HepG2 (cell line): ENCODE data around the gene SMIM41. TPM values are rescaled to one million over a fixed set of nuclear protein-coding genes. Genes with fewer than 3 reads are reported as not detected.
A peak's percentile ranks its signal among the peaks of the same experiment; 100 is the strongest.

Experiments used
- ATAC-seq: fragments of 200-7000 bp; cut with Tn5 transposase; 3 replicates; pipeline ENCODE4 v1.9.1; 2020; ENCODE audit warnings: mild to moderate bottlenecking, moderate library complexity
- BruUV-seq: library from RNA; stranded (reverse); fragments of 400-500 nt; replicated peaks from 2 replicates; lab custom pipeline; 2021; lab: Mats Ljungman, UMichigan
- CTCF ChIA-PET: fragments of 300-600 bp; formaldehyde crosslinking; extraction: SDS; loops from one replicate; lab custom pipeline; 2021; ENCODE audit warnings: low total read pairs, inconsistent platforms, low intra/inter-chr PET ratio; lab: Yijun Ruan, JAX
- POLR2A ChIA-PET: fragments of 350-600 bp; sonication (Branson Sonifier 250); formaldehyde crosslinking; loops from one replicate; lab custom pipeline; 2020; ENCODE audit warnings: antibody characterized with exemption, inconsistent platforms; lab: Yijun Ruan, JAX
- DNase-seq: peaks from one replicate; pipeline ENCODE4 v3.0.0-alpha.2; 2015; ENCODE audit warnings: low spot score
- FAIRE-seq: peaks from 3 replicates; lab custom pipeline; 2011; peaks lifted over from hg19 to GRCh38; lab: Jason Lieb, UNC
- H2AFZ ChIP-seq: one replicate; pipeline ENCODE4 v1.6.1; 2011; ENCODE audit warnings: low read length, inconsistent platforms
- H3K27ac ChIP-seq: fragments of 300-600 bp; 3 replicates; pipeline ENCODE4 v1.8.0; 2011; ENCODE audit warnings: mixed run types, mild to moderate bottlenecking, mixed read lengths, low read length, inconsistent platforms; ENCODE audit not compliant: insufficient read depth; ENCODE audit errors: extremely low read length
- H3K27me3 ChIP-seq, 2 experiments: fragments of 200-600 bp in 1 of 2; 2 replicates in 1 of 2; 3 replicates in 1 of 2; pipeline versions ENCODE4 v1.6.0 to v1.8.0; 2011; ENCODE audit warnings: low read length in 2 of 2, mild to moderate bottlenecking in 2 of 2, moderate library complexity in 2 of 2, inconsistent platforms in 1 of 2; ENCODE audit not compliant: insufficient read depth in 2 of 2, control insufficient read depth in 1 of 2
- H3K36me3 ChIP-seq, 2 experiments: fragments of 200-600 bp in 1 of 2; replicated peaks in 1 of 2; 2 replicates in 1 of 2; 3 replicates in 1 of 2; pipeline versions ENCODE4 v1.5.1 to v1.8.0; 2011; ENCODE audit warnings: low read length in 2 of 2, inconsistent platforms in 1 of 2; ENCODE audit not compliant: insufficient read depth in 2 of 2, control insufficient read depth in 1 of 2
- H3K4me1 ChIP-seq: 2 replicates; pipeline ENCODE4 v1.5.1; 2012; ENCODE audit warnings: low read length, inconsistent platforms; ENCODE audit not compliant: insufficient read depth
- H3K4me2 ChIP-seq: 2 replicates; pipeline ENCODE4 v1.6.0; 2011; ENCODE audit warnings: low read depth, low read length, inconsistent platforms
- H3K4me3 ChIP-seq, 3 experiments: fragments of 200-600 bp in 1 of 3; sonication (generic), shearing (Covaris generic) in 1 of 3; replicated peaks in 1 of 3; 2 replicates each; pipeline ENCODE4 v1.5.1; 2011 to 2016; ENCODE audit warnings: low read length in 3 of 3, inconsistent platforms in 2 of 3, low read depth in 2 of 3, mild to moderate bottlenecking in 2 of 3, control low read depth in 1 of 3, mixed read lengths in 1 of 3; ENCODE audit not compliant: insufficient read depth in 1 of 3
- H3K79me2 ChIP-seq: one replicate; pipeline ENCODE4 v1.6.1; 2011; ENCODE audit warnings: low read length, inconsistent platforms; ENCODE audit not compliant: insufficient read depth
- H3K9ac ChIP-seq: 2 replicates; pipeline ENCODE4 v1.6.0; 2011; ENCODE audit warnings: mild to moderate bottlenecking, low read depth, low read length, inconsistent platforms; ENCODE audit not compliant: insufficient read depth
- H3K9me3 ChIP-seq: 2 replicates; pipeline ENCODE4 v1.5.1; 2012; ENCODE audit warnings: mild to moderate bottlenecking, low read length
- H4K20me1 ChIP-seq: 2 replicates; pipeline ENCODE4 v1.6.0; 2011; ENCODE audit warnings: inconsistent platforms, mild to moderate bottlenecking, low read length, moderate library complexity; ENCODE audit not compliant: insufficient read depth
- EEA1 ChIP-seq: sonication (generic); formaldehyde crosslinking; IDR thresholded peaks from 2 replicates; pipeline ENCODE4 v1.5.1; 2020; ENCODE audit warnings: mild to moderate bottlenecking, missing genetic modification reagents, borderline replicate concordance
- IRX3 ChIP-seq: sonication (generic); formaldehyde crosslinking; IDR thresholded peaks from 2 replicates; pipeline ENCODE4 v1.8.1; 2023; ENCODE audit warnings: mild to moderate bottlenecking, low read depth, missing genetic modification reagents, borderline replicate concordance
- KDM2A ChIP-seq: sonication (generic); formaldehyde crosslinking; IDR thresholded peaks from 2 replicates; pipeline ENCODE4 v1.4.0; 2020; ENCODE audit warnings: low read depth, missing genetic modification reagents, borderline replicate concordance
- PHF5A ChIP-seq: IDR thresholded peaks from one replicate; pipeline ENCODE4 v1.6.1; 2018; ENCODE audit warnings: low read depth, missing genetic modification reagents; ENCODE audit not compliant: unreplicated experiment
- RBFOX2 ChIP-seq: fragments of 200-400 bp; formaldehyde crosslinking; IDR thresholded peaks from 2 replicates; pipeline ENCODE4 v1.6.1; 2017; ENCODE audit warnings: low read depth, mild to moderate bottlenecking, low read length
- TEAD2 ChIP-seq: sonication (generic); formaldehyde crosslinking; IDR thresholded peaks from 2 replicates; pipeline ENCODE4 v1.9.0; 2021; ENCODE audit warnings: missing genetic modification reagents
- ZFY ChIP-seq: sonication (generic); formaldehyde crosslinking; IDR thresholded peaks from 2 replicates; pipeline ENCODE4 v1.4.0; 2020; ENCODE audit warnings: missing genetic modification reagents
- ZNF251 ChIP-seq: sonication (generic); formaldehyde crosslinking; IDR thresholded peaks from 2 replicates; pipeline ENCODE4 v1.9.0; 2021; ENCODE audit warnings: mild to moderate bottlenecking, missing genetic modification reagents
- ZNF687 ChIP-seq: sonication (generic); formaldehyde crosslinking; IDR thresholded peaks from 2 replicates; pipeline ENCODE4 v1.5.1; 2020; ENCODE audit warnings: mild to moderate bottlenecking, missing genetic modification reagents, moderate library complexity
- ZNF790 ChIP-seq: sonication (generic); formaldehyde crosslinking; IDR thresholded peaks from 2 replicates; pipeline ENCODE4 v1.8.0; 2022; ENCODE audit warnings: missing genetic modification reagents, mild to moderate bottlenecking, borderline replicate concordance
- ZNF891 ChIP-seq: sonication (generic); formaldehyde crosslinking; IDR thresholded peaks from 2 replicates; pipeline ENCODE4 v1.5.0; 2020; ENCODE audit warnings: mild to moderate bottlenecking, missing genetic modification reagents
- WGBS: methylation state at CpG from one replicate; pipeline ENCODE4 v1.1.6; 2017; ENCODE audit warnings: low lambda C conversion rate; 5-methylcytosine and 5-hydroxymethylcytosine counted together
- in situ Hi-C: cut with HindIII; loops from 2 replicates; pipeline ENCODE4 v1.10.0; 2017; ENCODE audit warnings: low pct_unique_long_range_greater_than_20kb; ENCODE audit not compliant: extremely low pct_ligation_motif_present
- intact Hi-C: fragments of 100-400 bp; cut with micrococcal nuclease; formaldehyde crosslinking; loops from one replicate; pipeline ENCODE4 v1.10.0; 2022; ENCODE audit not compliant: unreplicated experiment
- polyA plus RNA-seq, 8 experiments: library from polyadenylated mRNA; depleted of rRNA in 3 of 8; stranded (reverse) in 7 of 8; unstranded in 1 of 8; fragments of >200 nt; fragmentation: Illumina TruSeq in 4 of 8; extraction: Trizol in 4 of 8; gene quantifications; 2 replicates each; pipeline versions ENCODE4 v1.2.1 to v1.2.3, GENCODE V29; 2011 to 2016; ENCODE audit warnings: low read depth in 4 of 8, missing spikeins in 1 of 8, mixed read lengths in 1 of 8; ENCODE audit not compliant: insufficient read depth in 1 of 8
- total RNA-seq, 5 experiments: library from RNA; depleted of rRNA; stranded (reverse); fragments of >200 nt; fragmentation: Illumina TruSeq; extraction: Trizol; gene quantifications; 2 replicates each; pipeline ENCODE4 v1.2.3, GENCODE V29; 2016; ENCODE audit warnings: low read depth in 1 of 5
- TF ChIP-seq, protein P1 (sequence below): sonication (generic); formaldehyde crosslinking; IDR thresholded peaks from 2 replicates; pipeline ENCODE4 v1.4.0; 2020; ENCODE audit warnings: missing genetic modification reagents, borderline replicate concordance

The SMIM41 gene
- total and polyA plus RNA-seq, 2 of the 13 experiments (the other 11 are each of a cell fraction or from before 2014, with no cell fraction given), result not detected

DNA sequence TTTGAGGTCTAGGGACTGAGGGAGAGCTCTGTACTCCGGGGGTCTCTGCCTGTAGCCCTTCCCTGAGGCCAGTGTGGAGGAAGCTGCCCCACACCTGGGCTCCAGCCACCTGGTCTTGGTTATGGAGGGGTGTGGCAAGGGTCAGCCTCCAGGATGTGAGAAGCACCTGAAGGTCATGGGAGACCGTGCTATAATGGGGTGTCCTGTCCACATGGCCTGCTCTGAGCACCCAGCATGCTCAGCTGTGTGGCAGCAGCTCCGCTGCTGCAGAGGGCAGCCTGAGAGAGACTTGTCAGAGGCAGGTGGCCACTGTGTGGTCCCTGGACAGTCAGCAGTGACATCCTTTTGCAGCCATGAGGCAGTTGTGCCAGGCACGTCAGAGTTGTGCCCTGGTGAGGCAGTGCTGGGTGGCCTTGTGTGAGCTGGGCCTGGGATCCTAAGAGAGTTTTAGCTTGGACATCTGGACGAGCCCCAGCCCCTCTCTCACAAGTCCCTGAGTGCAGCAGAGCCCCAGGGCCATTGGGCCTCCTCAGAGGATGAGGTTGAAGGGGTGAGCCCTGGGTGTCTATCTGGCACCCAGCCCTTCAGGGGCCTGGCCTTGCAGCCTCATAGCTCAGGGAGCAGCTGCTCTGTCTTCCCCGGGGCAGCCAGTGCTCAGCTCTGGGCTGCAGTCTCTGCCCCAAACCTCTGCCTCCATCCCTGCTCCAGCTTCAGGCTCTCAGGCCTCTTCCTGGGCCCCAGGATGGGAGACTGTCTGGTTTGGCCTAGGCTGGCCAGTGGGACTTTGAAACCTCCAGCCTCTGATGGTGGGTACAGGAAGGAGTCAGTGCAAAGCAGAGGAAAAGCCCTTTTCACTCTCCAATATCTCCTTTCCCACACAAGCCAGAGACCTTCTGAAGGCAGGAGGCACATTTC is 17.1 kb upstream of the SMIM41 start (continued):
- TF ChIP-seq, protein P1, sequence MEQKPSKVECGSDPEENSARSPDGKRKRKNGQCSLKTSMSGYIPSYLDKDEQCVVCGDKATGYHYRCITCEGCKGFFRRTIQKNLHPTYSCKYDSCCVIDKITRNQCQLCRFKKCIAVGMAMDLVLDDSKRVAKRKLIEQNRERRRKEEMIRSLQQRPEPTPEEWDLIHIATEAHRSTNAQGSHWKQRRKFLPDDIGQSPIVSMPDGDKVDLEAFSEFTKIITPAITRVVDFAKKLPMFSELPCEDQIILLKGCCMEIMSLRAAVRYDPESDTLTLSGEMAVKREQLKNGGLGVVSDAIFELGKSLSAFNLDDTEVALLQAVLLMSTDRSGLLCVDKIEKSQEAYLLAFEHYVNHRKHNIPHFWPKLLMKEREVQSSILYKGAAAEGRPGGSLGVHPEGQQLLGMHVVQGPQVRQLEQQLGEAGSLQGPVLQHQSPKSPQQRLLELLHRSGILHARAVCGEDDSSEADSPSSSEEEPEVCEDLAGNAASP (CRISPR knock-in tag), result no peak
- TF ChIP-seq, all 625 proteins: peak for 49

- no peaks in the 10 kb centered on the region for H3K9me3 ChIP-seq
- H3K4me2 ChIP-seq, result peak overlapping the region; percentile 42
- BruUV-seq, result no TSS peak
- H3K27me3 ChIP-seq, result no peaks in the 10 kb centered on the region
- peaks cover 64% of the 10 kb centered on the region for H3K4me1 ChIP-seq
- DNase-seq (no peak), FAIRE-seq (no peak), ATAC-seq (peak; percentile 26)
- intact Hi-C loops (no loop called here), in situ Hi-C loops (no loop called here)
- ChIA-PET CTCF (no interaction called here), POLR2A (interaction anchor here (1.0 to 5.3 kb wide), 2 partner anchors 12 to 38 kb away, joined by 3 to 58 read pairs; partner anchors contain the start of gene NR4A1)
- peak overlapping the region; percentile 67 for H3K9ac ChIP-seq
- H4K20me1 ChIP-seq, result no peaks in the 10 kb centered on the region
- H2AFZ ChIP-seq, result no peak overlapping the region
- no peaks in the 10 kb centered on the region for H3K79me2 ChIP-seq
- H3K4me3 ChIP-seq, result peak overlapping the region in 1 of 3 experiments; percentile 38; a peak in 1 of 6 replicates
- peak overlapping the region; percentile 81 for H3K27ac ChIP-seq
- WGBS, result 72% methylated on average over 10 of the region's 20 CpGs
- H3K36me3 ChIP-seq, result 0 out of 5 replicates have a peak, but pooled peaks cover 0 to 9% of the 10 kb centered on the region in 2 experiments
- no peak for TF ChIP-seq PHF5A (CRISPR knock-in tag)
- no peak for TF ChIP-seq ZNF790
- TF ChIP-seq ZNF891 (CRISPR knock-in tag), result peak; percentile 55; the same call in 1 of the 2 replicates
- 0 out of 2 replicates have a peak, but pooled peaks have one; percentile 27 for TF ChIP-seq KDM2A (CRISPR knock-in tag)
- no peak for TF ChIP-seq TEAD2 (CRISPR knock-in tag)
- TF ChIP-seq EEA1, result 0 out of 2 replicates have a peak, but pooled peaks have one; percentile 40
- TF ChIP-seq ZNF687 (CRISPR knock-in tag), result peak; percentile 27
- TF ChIP-seq ZFY (CRISPR knock-in tag), result 0 out of 2 replicates have a peak, but pooled peaks have one; percentile 8
- 0 out of 2 replicates have a peak, but pooled peaks have one; percentile 12 for TF ChIP-seq RBFOX2
- no peak for TF ChIP-seq IRX3 (CRISPR knock-in tag)
- TF ChIP-seq ZNF251, result no peak
Observed at GRCh38 chr12:52063082-52063924, 16.2 kb upstream of the SMIM41 start.
